Stimulated activated memory B cell treated with anti-CD40 and anti-IgM and Interleukin-4, amounts not matched to agents 10 μg/mL and 1 μg/mL and 100 μg/mL, for 72 hours (primary cell): ENCODE data around the gene BPI.

Experiments
- ATAC-seq: fragments of 150-1000 bp; cut with Tn5 transposase; 2 replicates; pipeline ENCODE4 v1.10.0; 2021
- H3K27ac Mint-ChIP-seq: one replicate; pipeline ENCODE4 v1.8.0; 2022; ENCODE audit warnings: mild to moderate bottlenecking, mixed read lengths
- H3K27me3 Mint-ChIP-seq: one replicate; pipeline ENCODE4 v1.8.0; 2022; ENCODE audit warnings: mixed read lengths
- H3K36me3 Mint-ChIP-seq: one replicate; pipeline ENCODE4 v1.8.0; 2022; ENCODE audit warnings: mixed read lengths
- H3K4me1 Mint-ChIP-seq: one replicate; pipeline ENCODE4 v1.8.0; 2022; ENCODE audit warnings: mixed read lengths
- H3K4me3 Mint-ChIP-seq: one replicate; pipeline ENCODE4 v1.8.0; 2022; ENCODE audit warnings: mild to moderate bottlenecking, moderate library complexity, mixed read lengths
- H3K9me3 Mint-ChIP-seq: one replicate; pipeline ENCODE4 v1.8.0; 2022; ENCODE audit warnings: mixed read lengths

BPI gene

GRCh38 chr20:38346247-38346651 is 42.3 kb downstream of the BPI start, which contains the start of gene LBP:
TSS of gene LBP (plus strand) at chr20:38346482. CDS start at chr20:38346517, 35 bp downstream.
- Mint-ChIP-seq H3K36me3 (no peaks in the 10 kb centered on the region), H3K9me3 (no peaks in the 10 kb centered on the region), H3K4me1 (no peaks in the 10 kb centered on the region), H3K27me3 (peaks cover 28% of the 10 kb centered on the region), H3K27ac (no peak within 1 kb of the TSS), H3K4me3 (no peak within 1 kb of the TSS)
- ATAC-seq, result no peak

GRCh38 chr20:38346741-38347140 is 42.8 kb downstream of the BPI start:
- H3K27ac Mint-ChIP-seq, result no peak overlapping the region
- no peak for ATAC-seq
- peaks cover 28% of the 10 kb centered on the region for H3K27me3 Mint-ChIP-seq
- no peaks in the 10 kb centered on the region for H3K9me3 Mint-ChIP-seq
- H3K36me3 Mint-ChIP-seq, result no peaks in the 10 kb centered on the region
- no peak overlapping the region for H3K4me3 Mint-ChIP-seq
- no peaks in the 10 kb centered on the region for H3K4me1 Mint-ChIP-seq

GRCh38 chr20:38349856-38350255 is 45.9 kb downstream of the BPI start:
- Mint-ChIP-seq H3K4me3 (no peak overlapping the region), H3K27ac (no peak overlapping the region), H3K9me3 (no peaks in the 10 kb centered on the region), H3K27me3 (peaks cover 28% of the 10 kb centered on the region), H3K36me3 (no peaks in the 10 kb centered on the region), H3K4me1 (no peaks in the 10 kb centered on the region)
- ATAC-seq, result no peak

- Mint-ChIP-seq H3K36me3 (no peaks in the 10 kb centered on the region), H3K27ac (no peak overlapping the region), H3K9me3 (no peaks in the 10 kb centered on the region), H3K4me3 (no peak overlapping the region), H3K27me3 (peaks cover 28% of the 10 kb centered on the region), H3K4me1 (peaks cover 8% of the 10 kb centered on the region)
- no peak for ATAC-seq
Observed at GRCh38 chr20:38350879-38351775, 47.2 kb downstream of the BPI start.

- H3K36me3 Mint-ChIP-seq, result no peaks in the 10 kb centered on the region
- peaks cover 9% of the 10 kb centered on the region for H3K27me3 Mint-ChIP-seq
- H3K4me3 Mint-ChIP-seq, result no peak overlapping the region
- ATAC-seq, result no peak
- no peaks in the 10 kb centered on the region for H3K9me3 Mint-ChIP-seq
- peaks cover 11% of the 10 kb centered on the region for H3K4me1 Mint-ChIP-seq
- no peak overlapping the region for H3K27ac Mint-ChIP-seq
Observed at GRCh38 chr20:38353316-38353715, 49.4 kb downstream of the BPI start.

- Mint-ChIP-seq H3K27me3 (peaks cover 7% of the 10 kb centered on the region), H3K9me3 (no peaks in the 10 kb centered on the region), H3K36me3 (no peaks in the 10 kb centered on the region), H3K27ac (no peak overlapping the region), H3K4me3 (no peak overlapping the region), H3K4me1 (peaks cover 11% of the 10 kb centered on the region)
- ATAC-seq, result no peak
Observed at GRCh38 chr20:38354227-38354626, 50.3 kb downstream of the BPI start.

- Mint-ChIP-seq H3K36me3 (no peaks in the 10 kb centered on the region), H3K27me3 (no peaks in the 10 kb centered on the region), H3K9me3 (no peaks in the 10 kb centered on the region), H3K4me3 (no peak overlapping the region), H3K4me1 (peaks cover 11% of the 10 kb centered on the region), H3K27ac (no peak overlapping the region)
- ATAC-seq, result peak; percentile 40
Observed at GRCh38 chr20:38355161-38356012, 51.4 kb downstream of the BPI start.

- H3K36me3 Mint-ChIP-seq, result no peaks in the 10 kb centered on the region
- H3K27me3 Mint-ChIP-seq, result no peaks in the 10 kb centered on the region
- no peak overlapping the region for H3K27ac Mint-ChIP-seq
- H3K4me1 Mint-ChIP-seq, result peaks cover 11% of the 10 kb centered on the region
- H3K9me3 Mint-ChIP-seq, result no peaks in the 10 kb centered on the region
- ATAC-seq, result no peak
- no peak overlapping the region for H3K4me3 Mint-ChIP-seq
Observed at GRCh38 chr20:38357653-38358207, 53.8 kb downstream of the BPI start.

- Mint-ChIP-seq H3K4me1 (peaks cover 11% of the 10 kb centered on the region), H3K27ac (no peak overlapping the region)
Observed at GRCh38 chr20:38358556-38358955, 54.6 kb downstream of the BPI start.

GRCh38 chr20:38363004-38363747 is 59.2 kb downstream of the BPI start:
- Mint-ChIP-seq H3K4me1 (no peaks in the 10 kb centered on the region), H3K27ac (no peak overlapping the region), H3K9me3 (no peaks in the 10 kb centered on the region), H3K36me3 (no peaks in the 10 kb centered on the region), H3K4me3 (no peak overlapping the region), H3K27me3 (peaks cover 18% of the 10 kb centered on the region)
- ATAC-seq, result no peak

More at GRCh38 chr20:38358556-38358955, 54.6 kb downstream of the BPI start:
- Mint-ChIP-seq H3K36me3 (no peaks in the 10 kb centered on the region), H3K27me3 (peaks cover 5% of the 10 kb centered on the region), H3K9me3 (no peaks in the 10 kb centered on the region), H3K4me3 (no peak overlapping the region)
- ATAC-seq, result no peak

- H3K27ac Mint-ChIP-seq, result no peak overlapping the region
- no peaks in the 10 kb centered on the region for H3K36me3 Mint-ChIP-seq
- no peak overlapping the region for H3K4me3 Mint-ChIP-seq
- H3K9me3 Mint-ChIP-seq, result peaks cover 3% of the 10 kb centered on the region
- H3K27me3 Mint-ChIP-seq, result peaks cover 4% of the 10 kb centered on the region
- ATAC-seq, result peak; percentile 72
- H3K4me1 Mint-ChIP-seq, result peaks cover 8% of the 10 kb centered on the region
Observed at GRCh38 chr20:38369389-38369788, 65.4 kb downstream of the BPI start.

GRCh38 chr20:38372806-38373205 is 68.8 kb downstream of the BPI start:
- Mint-ChIP-seq H3K27ac (no peak overlapping the region), H3K9me3 (peaks cover 3% of the 10 kb centered on the region), H3K4me3 (no peak overlapping the region), H3K27me3 (no peaks in the 10 kb centered on the region), H3K36me3 (no peaks in the 10 kb centered on the region), H3K4me1 (peaks cover 8% of the 10 kb centered on the region)
- ATAC-seq, result no peak

- peak; percentile 25 for ATAC-seq
- Mint-ChIP-seq H3K27ac (no peak overlapping the region), H3K4me1 (peaks cover 8% of the 10 kb centered on the region), H3K36me3 (no peaks in the 10 kb centered on the region), H3K9me3 (peaks cover 3% of the 10 kb centered on the region), H3K4me3 (no peak overlapping the region), H3K27me3 (no peaks in the 10 kb centered on the region)
Observed at GRCh38 chr20:38373231-38373867, 69.4 kb downstream of the BPI start.

- H3K4me1 Mint-ChIP-seq, result peaks cover 8% of the 10 kb centered on the region
- no peaks in the 10 kb centered on the region for H3K36me3 Mint-ChIP-seq
- no peak for ATAC-seq
- H3K27me3 Mint-ChIP-seq, result no peaks in the 10 kb centered on the region
- no peak overlapping the region for H3K27ac Mint-ChIP-seq
- H3K4me3 Mint-ChIP-seq, result no peak overlapping the region
- H3K9me3 Mint-ChIP-seq, result peaks cover 3% of the 10 kb centered on the region
Observed at GRCh38 chr20:38373898-38374297, 69.9 kb downstream of the BPI start.
